ENCODE results near the gene NPIPB2.

NPIPB2 gene

DNA sequence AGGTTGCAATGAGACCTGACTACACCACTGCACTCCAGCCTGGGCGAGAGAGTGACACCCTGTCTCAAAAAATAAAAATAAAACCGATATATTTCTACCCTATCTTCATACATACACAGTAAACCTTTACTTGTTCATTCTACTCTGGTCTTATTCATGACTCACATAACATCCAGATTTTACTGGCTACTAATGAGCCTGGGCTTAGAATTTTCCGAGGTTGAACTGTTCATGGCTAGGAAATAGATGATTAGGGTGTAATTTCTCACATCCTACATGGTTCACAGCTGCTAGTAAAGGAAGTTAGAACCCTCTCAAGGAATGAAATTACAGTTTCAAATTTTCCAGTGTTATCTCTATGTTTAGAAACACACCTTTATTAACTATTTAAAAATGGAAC, 40.8 kb downstream of the NPIPB2 start:
- no peak for DNase-seq (ENCODE audit: low read depth)

DNA sequence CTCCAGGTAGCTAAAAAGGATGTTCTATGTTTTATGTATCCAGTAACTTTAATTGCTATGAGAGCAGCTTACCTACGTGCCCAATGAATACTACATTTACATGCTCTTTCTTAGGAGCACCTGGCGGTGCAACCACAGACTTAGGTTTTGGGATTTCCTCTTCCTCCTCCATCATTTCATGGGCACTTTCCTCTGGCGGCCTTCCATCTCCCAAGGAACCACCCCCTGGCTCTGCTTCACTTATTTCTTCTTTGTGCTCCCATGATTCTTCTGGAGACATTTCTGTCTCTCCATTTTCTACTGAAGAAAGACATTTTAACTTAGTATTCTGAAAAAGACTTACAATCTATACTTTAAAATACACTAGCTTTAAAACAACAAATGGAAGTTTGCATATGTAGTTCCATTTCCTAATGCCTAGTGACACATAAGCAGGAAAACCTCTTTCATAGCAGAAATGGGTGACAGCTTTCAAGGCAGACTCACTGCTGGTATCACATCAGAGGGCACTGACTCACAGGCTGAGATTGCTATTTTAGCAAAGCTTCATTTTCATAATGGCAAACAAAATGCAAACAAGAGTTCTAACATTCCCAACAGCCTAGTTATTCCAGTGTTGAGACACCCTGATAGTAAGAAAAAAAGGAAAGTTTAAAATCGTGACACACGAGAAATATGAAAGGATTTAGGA, 45.2 kb downstream of the NPIPB2 start:
- no peak for DNase-seq (ENCODE audit: low read depth)

DNA sequence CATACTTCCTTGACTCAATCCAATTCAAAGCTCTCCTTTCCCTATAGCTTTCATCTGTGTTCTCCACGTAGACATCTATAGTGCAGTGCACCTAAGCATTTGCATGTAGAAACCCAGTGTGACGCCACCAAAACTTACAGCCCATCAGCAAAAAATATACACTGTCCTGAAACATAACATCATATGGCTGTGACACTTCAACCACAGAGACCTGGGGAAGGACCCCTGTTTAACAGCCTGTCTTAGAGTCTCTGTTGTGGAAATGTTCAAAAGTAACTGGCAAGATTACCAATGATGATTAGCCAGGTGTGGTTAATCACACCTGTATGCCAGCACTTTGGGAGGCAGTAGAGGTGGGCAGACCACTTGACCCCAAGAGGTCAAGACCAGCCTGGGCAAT, 48.3 kb downstream of the NPIPB2 start:
- no peak for DNase-seq (ENCODE audit: low read depth)

DNA sequence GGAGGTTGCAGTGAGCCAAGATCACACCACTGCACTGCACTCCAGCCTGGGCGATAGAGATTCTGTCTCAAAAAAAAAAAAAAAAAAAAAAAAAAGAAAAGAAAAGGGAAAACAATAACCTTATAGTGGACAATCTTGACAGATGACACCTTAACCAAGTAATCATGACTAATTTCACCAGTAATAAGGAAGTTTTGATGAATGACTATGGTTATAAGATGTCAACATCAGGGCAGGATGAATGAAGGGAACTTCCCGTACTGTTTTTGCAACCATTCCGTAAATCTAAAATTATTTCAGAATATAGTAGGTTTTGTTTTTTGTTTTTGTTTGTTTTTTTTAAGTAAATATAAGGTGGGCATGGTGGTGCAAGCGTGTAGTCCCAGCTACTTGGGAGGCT, 49.1 kb downstream of the NPIPB2 start:
- no peak for DNase-seq (ENCODE audit: low read depth)

DNA sequence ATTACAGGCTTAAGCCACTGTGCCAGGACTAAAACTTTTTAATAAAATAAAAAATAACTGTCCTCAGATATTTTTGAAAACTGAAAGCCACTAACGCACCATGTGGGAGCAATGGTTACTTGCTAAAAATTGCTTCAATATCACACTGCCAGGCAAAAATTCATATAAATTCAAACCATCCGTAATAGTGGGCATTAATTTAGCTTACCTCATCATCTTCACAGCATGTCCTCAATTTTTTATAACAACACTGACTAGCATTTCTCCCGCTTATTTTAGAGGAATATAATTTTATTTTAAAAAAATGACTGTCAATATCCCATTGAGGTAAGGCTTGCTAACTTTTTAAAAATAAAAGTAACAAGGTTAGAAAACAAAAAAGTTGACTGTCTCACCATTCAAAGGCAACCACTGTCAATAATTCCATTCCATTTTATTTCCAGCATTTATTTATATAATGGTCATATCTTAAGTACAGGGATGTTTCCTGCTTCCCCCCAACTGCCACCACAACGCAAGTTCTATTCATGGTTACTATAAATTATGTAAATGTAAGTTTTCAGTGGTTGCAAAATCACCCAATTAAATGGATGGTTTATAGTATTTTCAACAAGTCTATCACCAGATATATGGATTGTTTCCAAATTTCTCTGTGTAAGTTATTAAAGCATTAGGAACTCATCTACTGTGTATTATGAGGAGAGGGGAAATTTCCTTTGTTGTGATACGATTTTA, 51.4 kb downstream of the NPIPB2 start:
- no peak for DNase-seq (ENCODE audit: low read depth)

DNA sequence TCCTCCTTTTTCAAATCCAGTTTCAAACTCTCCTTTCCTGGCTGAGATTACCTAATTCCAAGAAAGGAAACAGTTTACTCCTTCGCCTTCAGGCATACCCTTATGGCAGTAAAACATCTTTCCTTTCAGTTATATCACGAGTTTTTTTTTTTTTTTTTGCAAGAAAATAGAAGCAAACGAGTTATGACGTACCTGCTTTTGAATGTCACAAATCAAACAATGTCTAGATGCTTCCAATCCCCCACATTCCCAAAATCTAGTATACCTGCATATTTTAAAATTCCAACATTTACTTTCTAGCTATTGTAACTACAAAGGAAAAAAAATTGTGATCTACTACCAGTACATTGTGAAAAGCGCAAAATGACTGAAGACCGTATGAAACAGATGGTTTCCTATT, 55.0 kb downstream of the NPIPB2 start:
- DNase-seq (ENCODE audit: low read depth) = no peak

DNA sequence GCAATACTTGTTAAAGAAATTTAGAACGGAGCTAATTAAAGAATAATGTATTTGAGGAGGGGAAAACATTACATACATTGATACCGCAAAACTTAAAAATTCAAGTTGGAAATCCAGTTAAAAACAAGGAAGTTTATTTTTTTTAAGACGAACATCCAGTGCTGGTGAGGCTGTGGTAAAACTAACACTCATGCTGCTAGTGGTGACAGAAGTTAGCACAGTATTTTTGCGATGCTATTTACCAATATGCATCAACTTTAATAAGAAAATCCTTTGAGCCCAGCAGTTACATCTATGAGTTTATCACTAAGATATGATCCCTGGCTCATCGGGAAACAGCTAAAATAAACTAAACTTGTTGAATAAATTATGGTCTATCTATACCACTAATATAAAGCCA, 57.8 kb downstream of the NPIPB2 start:
- DNase-seq (ENCODE audit: low read depth) = no peak

DNA sequence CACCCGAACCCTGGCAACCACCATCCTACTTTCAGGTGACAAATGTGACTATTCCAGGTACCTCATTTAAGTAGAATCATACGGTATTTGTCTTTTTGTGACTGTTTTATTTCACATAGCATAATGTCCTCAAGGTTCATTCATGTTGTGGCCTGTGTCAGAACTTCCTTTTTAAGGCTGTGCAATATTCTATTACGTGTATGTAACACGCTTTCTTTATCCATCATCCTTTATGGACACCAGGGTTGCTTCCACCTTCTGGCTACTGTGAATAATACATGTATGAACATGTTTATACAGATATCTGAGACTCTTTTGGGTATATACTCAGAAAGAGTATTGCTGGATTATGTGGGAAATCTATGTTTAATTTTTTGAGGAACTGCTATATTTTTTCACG, 61.8 kb downstream of the NPIPB2 start:
- no peak for DNase-seq (ENCODE audit: low read depth)

DNA sequence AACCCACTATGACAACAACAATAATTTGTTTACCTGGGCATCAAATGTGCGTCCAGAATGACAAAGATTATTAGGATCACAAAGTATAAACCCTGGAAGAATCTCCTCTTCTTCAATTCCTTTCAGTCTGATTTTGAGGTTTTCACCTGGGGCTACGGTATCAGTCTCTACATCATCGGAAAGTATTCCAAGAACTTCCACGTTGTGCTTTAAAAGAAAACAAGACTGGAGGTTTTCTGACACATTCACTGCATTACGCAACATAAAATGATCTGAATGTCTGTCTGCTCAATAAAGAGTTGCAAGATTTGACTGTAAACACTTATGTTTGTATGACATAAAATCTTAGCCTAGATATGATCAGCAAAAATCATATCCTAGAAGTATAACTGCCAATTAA, 64.5 kb downstream of the NPIPB2 start:
- no peak for DNase-seq (ENCODE audit: low read depth)

All from stimulated activated CD8-positive, alpha-beta memory T cell treated with anti-CD3 and anti-CD28 coated beads, Interleukin-12 subunit alpha, Interleukin-12 subunit beta, amount 100 ng/mL, for 4 hours (primary cell).